Sigmoid colon (tissue), 7 donors: ENCODE measurements around the gene ALKBH5. TPM values are rescaled to one million over a fixed set of nuclear protein-coding genes. Genes with fewer than 3 reads are reported as not detected.
A peak's percentile ranks its signal among the peaks of the same experiment; 100 is the strongest.

Source experiments
- DNase-seq: peaks from one replicate; pipeline ENCODE4 v3.0.0-alpha.2; 2019
- H3K27ac ChIP-seq, 4 donors: fragments of 200-600 bp; sonication (generic); one replicate each; pipeline ENCODE4 v1.5.1; 2016 to 2019; ENCODE audit warnings: mild to moderate bottlenecking in 1 of 4
- H3K27me3 ChIP-seq, 3 donors: fragments of 200-600 bp; sonication (generic); one replicate each; pipeline ENCODE4 v1.5.1; 2019; ENCODE audit warnings: mild to moderate bottlenecking in 1 of 3
- H3K36me3 ChIP-seq, 4 donors: fragments of 200-600 bp; sonication (generic); one replicate each; pipeline ENCODE4 v1.5.1; 2016 to 2019
- H3K4me1 ChIP-seq, 4 donors: fragments of 200-600 bp; sonication (generic); one replicate each; pipeline ENCODE4 v1.5.1; 2017 to 2019
- H3K4me3 ChIP-seq, 4 donors: fragments of 200-600 bp; sonication (generic); one replicate each; pipeline ENCODE4 v1.5.1; 2017 to 2019; ENCODE audit warnings: mild to moderate bottlenecking in 2 of 4, moderate library complexity in 1 of 4
- H3K9me3 ChIP-seq, 4 donors: fragments of 200-600 bp in 3 of 4; sonication (generic) in 3 of 4; one replicate each; pipeline versions ENCODE4 v1.5.1 to v1.6.1; 2013 to 2019
- EP300 ChIP-seq, 4 donors: sonication (generic); formaldehyde crosslinking; IDR thresholded peaks; one replicate each; pipeline ENCODE4 v1.6.1; 2017; ENCODE audit warnings: antibody characterized with exemption in 4 of 4
- POLR2A ChIP-seq, 2 donors: fragments of 450-650 bp; IDR thresholded peaks; one replicate each; pipeline ENCODE4 v1.6.1; 2016; ENCODE audit warnings: antibody characterized with exemption in 2 of 2, mild to moderate bottlenecking in 2 of 2, moderate library complexity in 2 of 2
- POLR2AphosphoS5 ChIP-seq, 4 donors: sonication (generic); formaldehyde crosslinking; IDR thresholded peaks; one replicate each; pipeline ENCODE4 v1.6.1; 2017; ENCODE audit warnings: antibody characterized with exemption in 4 of 4
- WGBS, 2 donors: extraction: QIAGEN DNeasy Blood & Tissue Kit; methylation state at CpG; one replicate each; pipeline ENCODE4 v1.1.7; 2013; 5-methylcytosine and 5-hydroxymethylcytosine counted together
- intact Hi-C: fragments of 100-400 bp; cut with DNase I; formaldehyde crosslinking; loops from one replicate; pipeline ENCODE4 v1.15.1; 2023
- polyA plus RNA-seq, 3 donors: library from polyadenylated mRNA; stranded (reverse); fragments of 200-250 nt; gene quantifications; one replicate each; pipeline ENCODE4 v1.2.3, GENCODE V29; 2013
- total RNA-seq, 4 donors: library from RNA; depleted of rRNA; stranded (reverse); fragments of >200 nt; gene quantifications; one replicate each; pipeline ENCODE4 v1.1.0, GENCODE V29; 2016
- TF ChIP-seq, protein P1 (sequence below), 4 experiments: fragments of 450-650 bp in 3 of 4; fragments of 200-600 bp in 1 of 4; IDR thresholded peaks; one replicate each; pipeline ENCODE4 v1.5.1; 2016 to 2019; ENCODE audit warnings: antibody characterized with exemption in 4 of 4, mild to moderate bottlenecking in 3 of 4, moderate library complexity in 2 of 4
- donor health status: healthy with polysubstance abuse.
- donor health status: Bipolar disorder and iron deficiency.
- donor health status: healthy.

Gene ALKBH5
- total and polyA plus RNA-seq, 7 donors = 36.6 to 109 (median 100) TPM

DNA sequence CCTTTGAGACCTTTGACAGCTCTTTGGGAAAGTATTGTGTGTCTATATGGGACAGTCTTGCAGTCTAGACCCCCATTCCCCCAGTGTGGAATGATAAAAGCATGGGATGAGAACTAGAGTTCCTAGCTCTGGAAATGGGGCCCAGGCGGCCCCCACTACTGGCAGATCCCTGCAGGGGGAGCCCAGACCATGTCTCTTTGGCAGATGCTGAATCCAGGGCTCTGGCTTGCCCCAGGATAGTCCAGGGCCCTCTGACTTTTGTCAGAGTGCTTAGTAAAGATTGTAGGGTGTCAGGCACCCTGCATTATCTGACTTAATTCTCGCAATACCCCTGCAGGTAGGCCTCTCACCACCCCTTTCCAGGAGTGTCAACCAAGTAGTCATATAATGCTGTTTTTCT is 8.3 kb downstream of the ALKBH5 start:
- Histone ChIP-seq H3K9me3 (no peaks in the 10 kb centered on the region), H3K27ac (peak overlapping the region in 3 of 4 donors; percentile 98 to 99 (median 99)), H3K27me3 (no peaks in the 10 kb centered on the region), H3K4me3 (no peak overlapping the region), H3K4me1 (peaks cover 0 to 69% (median 63%) of the 10 kb centered on the region in 4 donors), H3K36me3 (peaks cover 9 to 27% (median 12%) of the 10 kb centered on the region in 4 donors)
- intact Hi-C loops = no loop called here
- TF ChIP-seq POLR2A (IDR thresholded peaks at IDR 0.05) = no peak
- TF ChIP-seq, protein P1, sequence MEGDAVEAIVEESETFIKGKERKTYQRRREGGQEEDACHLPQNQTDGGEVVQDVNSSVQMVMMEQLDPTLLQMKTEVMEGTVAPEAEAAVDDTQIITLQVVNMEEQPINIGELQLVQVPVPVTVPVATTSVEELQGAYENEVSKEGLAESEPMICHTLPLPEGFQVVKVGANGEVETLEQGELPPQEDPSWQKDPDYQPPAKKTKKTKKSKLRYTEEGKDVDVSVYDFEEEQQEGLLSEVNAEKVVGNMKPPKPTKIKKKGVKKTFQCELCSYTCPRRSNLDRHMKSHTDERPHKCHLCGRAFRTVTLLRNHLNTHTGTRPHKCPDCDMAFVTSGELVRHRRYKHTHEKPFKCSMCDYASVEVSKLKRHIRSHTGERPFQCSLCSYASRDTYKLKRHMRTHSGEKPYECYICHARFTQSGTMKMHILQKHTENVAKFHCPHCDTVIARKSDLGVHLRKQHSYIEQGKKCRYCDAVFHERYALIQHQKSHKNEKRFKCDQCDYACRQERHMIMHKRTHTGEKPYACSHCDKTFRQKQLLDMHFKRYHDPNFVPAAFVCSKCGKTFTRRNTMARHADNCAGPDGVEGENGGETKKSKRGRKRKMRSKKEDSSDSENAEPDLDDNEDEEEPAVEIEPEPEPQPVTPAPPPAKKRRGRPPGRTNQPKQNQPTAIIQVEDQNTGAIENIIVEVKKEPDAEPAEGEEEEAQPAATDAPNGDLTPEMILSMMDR (IDR thresholded peaks at IDR 0.05) = peak in 1 of 4 experiments; percentile 18
- TF ChIP-seq POLR2AphosphoS5 (IDR thresholded peaks at IDR 0.05) = no peak
- no peak for DNase-seq
- 86 to 96% methylated on average over 2 of the region's 2 CpGs for WGBS, 2 donors

- peaks cover 0 to 68% (median 63%) of the 10 kb centered on the region in 4 donors for H3K4me1 ChIP-seq
- intact Hi-C loops = no loop called here
- H3K27me3 ChIP-seq = no peaks in the 10 kb centered on the region
- TF ChIP-seq POLR2A (IDR thresholded peaks at IDR 0.05) (no peak), EP300 (IDR thresholded peaks at IDR 0.05) (no peak), POLR2AphosphoS5 (IDR thresholded peaks at IDR 0.05) (no peak)
- TF ChIP-seq, protein P1 (IDR thresholded peaks at IDR 0.05) = no peak
- no peak for DNase-seq
- H3K36me3 ChIP-seq = peaks cover 9 to 49% (median 17%) of the 10 kb centered on the region in 4 donors
- no peak overlapping the region for H3K4me3 ChIP-seq
- no peak overlapping the region for H3K27ac ChIP-seq
- 94 to 95% methylated on average over 4 of the region's 4 CpGs for WGBS, 2 donors
- no peaks in the 10 kb centered on the region for H3K9me3 ChIP-seq
These were observed 10.8 kb downstream of the ALKBH5 start for GRCh38 chr17:18194394-18194793.

DNA sequence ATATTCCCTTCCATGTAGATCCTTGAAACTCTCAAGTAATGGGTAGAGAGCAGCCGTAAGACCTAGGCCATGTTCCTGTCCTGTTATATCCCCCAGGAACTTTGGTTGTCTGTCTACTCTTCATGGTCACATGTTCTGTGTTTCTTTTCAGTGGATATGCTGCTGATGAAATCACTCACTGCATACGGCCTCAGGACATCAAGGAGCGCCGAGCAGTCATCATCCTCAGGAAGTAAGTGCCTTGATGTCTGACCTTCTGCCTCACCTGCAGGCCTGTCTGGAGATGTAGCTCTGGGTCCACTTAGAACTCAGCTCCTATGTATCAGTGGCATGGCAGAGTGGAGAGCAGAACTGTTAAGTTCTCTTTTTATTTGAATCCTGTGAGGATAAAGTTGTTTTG is 11.2 kb downstream of the ALKBH5 start:
- Histone ChIP-seq H3K9me3 (no peaks in the 10 kb centered on the region), H3K27ac (no peak overlapping the region), H3K4me3 (no peak overlapping the region), H3K36me3 (peaks cover 9 to 49% (median 18%) of the 10 kb centered on the region in 4 donors), H3K4me1 (peaks cover 0 to 67% (median 61%) of the 10 kb centered on the region in 4 donors), H3K27me3 (no peaks in the 10 kb centered on the region)
- TF ChIP-seq EP300 (IDR thresholded peaks at IDR 0.05) (no peak), POLR2AphosphoS5 (IDR thresholded peaks at IDR 0.05) (no peak), POLR2A (IDR thresholded peaks at IDR 0.05) (no peak)
- TF ChIP-seq, protein P1 (IDR thresholded peaks at IDR 0.05) = no peak
- 85 to 88% methylated on average over 4 of the region's 4 CpGs for WGBS, 2 donors
- intact Hi-C loops = no loop called here
- DNase-seq = no peak

GRCh38 chr17:18195246-18195645 is 11.6 kb downstream of the ALKBH5 start:
- intact Hi-C loops = no loop called here
- Histone ChIP-seq H3K27me3 (no peaks in the 10 kb centered on the region), H3K36me3 (peaks cover 9 to 49% (median 18%) of the 10 kb centered on the region in 4 donors), H3K27ac (no peak overlapping the region), H3K4me1 (peaks cover 0 to 66% (median 57%) of the 10 kb centered on the region in 4 donors), H3K9me3 (no peaks in the 10 kb centered on the region), H3K4me3 (no peak overlapping the region)
- no peak for TF ChIP-seq POLR2A (IDR thresholded peaks at IDR 0.05)
- no peak for TF ChIP-seq POLR2AphosphoS5 (IDR thresholded peaks at IDR 0.05)
- TF ChIP-seq, protein P1 (IDR thresholded peaks at IDR 0.05) = no peak
- TF ChIP-seq EP300 (IDR thresholded peaks at IDR 0.05) = no peak
- DNase-seq = no peak
- WGBS, 2 donors = 92 to 94% methylated on average over 5 of the region's 5 CpGs
